ENCODE results near the gene SMNDC1. TPM values are rescaled to one million over a fixed set of nuclear protein-coding genes. Genes with fewer than 3 reads are reported as not detected.
A peak's percentile ranks its signal among the peaks of the same experiment; 100 is the strongest.

SMNDC1 gene
- total and polyA plus RNA-seq, 4 donors, result 14.2 to 35.5 (median 22.5) TPM

- H3K4me3 ChIP-seq (ENCODE audit: low read depth, low read length), result no peak overlapping the region
- H3K36me3 ChIP-seq (ENCODE audit: control insufficient read depth, insufficient read depth, low read length), result no peaks in the 10 kb centered on the region
- WGBS (ENCODE audit: insufficient coverage), result 83% methylated on average over 2 of the region's 4 CpGs
- no peak overlapping the region for H3K27ac ChIP-seq (ENCODE audit: low read depth, low read length)
- no peak for DNase-seq (ENCODE audit: low read depth in 4 of 6, low spot score in 6 of 6)
- H3K27me3 ChIP-seq (ENCODE audit: control insufficient read depth, insufficient read depth, low read length), result no peaks in the 10 kb centered on the region
- no peaks in the 10 kb centered on the region for H3K9me3 ChIP-seq (ENCODE audit: control insufficient read depth, insufficient read depth, low read length)
- no peaks in the 10 kb centered on the region for H3K4me1 ChIP-seq (ENCODE audit: control insufficient read depth, insufficient read depth, low read length)
Observed at GRCh38 chr10:110345286-110345685, 40.6 kb upstream of the SMNDC1 start.

GRCh38 chr10:110344622-110345021 is 39.9 kb upstream of the SMNDC1 start:
- Histone ChIP-seq H3K27me3 (ENCODE audit: control insufficient read depth, insufficient read depth, low read length) (no peaks in the 10 kb centered on the region), H3K9me3 (ENCODE audit: control insufficient read depth, insufficient read depth, low read length) (no peaks in the 10 kb centered on the region), H3K4me3 (ENCODE audit: low read depth, low read length) (no peak overlapping the region), H3K36me3 (ENCODE audit: control insufficient read depth, insufficient read depth, low read length) (no peaks in the 10 kb centered on the region), H3K27ac (ENCODE audit: low read depth, low read length) (no peak overlapping the region), H3K4me1 (ENCODE audit: control insufficient read depth, insufficient read depth, low read length) (no peaks in the 10 kb centered on the region)
- no peak for DNase-seq (ENCODE audit: low read depth in 4 of 6, low spot score in 6 of 6)
- WGBS (ENCODE audit: insufficient coverage), result no CpG with 5 or more reads among the region's 2 CpGs

GRCh38 chr10:110343947-110344346 is 39.2 kb upstream of the SMNDC1 start:
- H3K27ac ChIP-seq (ENCODE audit: low read depth, low read length), result no peak overlapping the region
- no peak overlapping the region for H3K4me3 ChIP-seq (ENCODE audit: low read depth, low read length)
- H3K36me3 ChIP-seq (ENCODE audit: control insufficient read depth, insufficient read depth, low read length), result no peaks in the 10 kb centered on the region
- 100% methylated on average over 4 of the region's 5 CpGs for whole genome bisulfite sequencing (ENCODE audit: insufficient coverage)
- H3K4me1 ChIP-seq (ENCODE audit: control insufficient read depth, insufficient read depth, low read length), result no peaks in the 10 kb centered on the region
- no peaks in the 10 kb centered on the region for H3K9me3 ChIP-seq (ENCODE audit: control insufficient read depth, insufficient read depth, low read length)
- no peaks in the 10 kb centered on the region for H3K27me3 ChIP-seq (ENCODE audit: control insufficient read depth, insufficient read depth, low read length)
- DNase-seq (ENCODE audit: low read depth in 4 of 6, low spot score in 6 of 6), result no peak

GRCh38 chr10:110340816-110341215 is 36.1 kb upstream of the SMNDC1 start:
- no peak overlapping the region for H3K4me3 ChIP-seq (ENCODE audit: low read depth, low read length)
- no peaks in the 10 kb centered on the region for H3K9me3 ChIP-seq (ENCODE audit: control insufficient read depth, insufficient read depth, low read length)
- no peak for DNase-seq (ENCODE audit: low read depth in 4 of 6, low spot score in 6 of 6)
- H3K4me1 ChIP-seq (ENCODE audit: control insufficient read depth, insufficient read depth, low read length), result no peaks in the 10 kb centered on the region
- H3K27ac ChIP-seq (ENCODE audit: low read depth, low read length), result no peak overlapping the region
- no peaks in the 10 kb centered on the region for H3K36me3 ChIP-seq (ENCODE audit: control insufficient read depth, insufficient read depth, low read length)
- 100% methylated on average over 1 of the region's 6 CpGs for WGBS (ENCODE audit: insufficient coverage)
- H3K27me3 ChIP-seq (ENCODE audit: control insufficient read depth, insufficient read depth, low read length), result no peaks in the 10 kb centered on the region

GRCh38 chr10:110340122-110340521 is 35.4 kb upstream of the SMNDC1 start:
- WGBS (ENCODE audit: insufficient coverage), result 93% methylated on average over 3 of the region's 4 CpGs
- Histone ChIP-seq H3K27me3 (ENCODE audit: control insufficient read depth, insufficient read depth, low read length) (no peaks in the 10 kb centered on the region), H3K4me1 (ENCODE audit: control insufficient read depth, insufficient read depth, low read length) (no peaks in the 10 kb centered on the region), H3K27ac (ENCODE audit: low read depth, low read length) (no peak overlapping the region), H3K36me3 (ENCODE audit: control insufficient read depth, insufficient read depth, low read length) (no peaks in the 10 kb centered on the region), H3K9me3 (ENCODE audit: control insufficient read depth, insufficient read depth, low read length) (no peaks in the 10 kb centered on the region), H3K4me3 (ENCODE audit: low read depth, low read length) (no peak overlapping the region)
- no peak for DNase-seq (ENCODE audit: low read depth in 4 of 6, low spot score in 6 of 6)

GRCh38 chr10:110337906-110338305 is 33.2 kb upstream of the SMNDC1 start:
- Histone ChIP-seq H3K4me1 (ENCODE audit: control insufficient read depth, insufficient read depth, low read length) (no peaks in the 10 kb centered on the region), H3K27ac (ENCODE audit: low read depth, low read length) (no peak overlapping the region), H3K36me3 (ENCODE audit: control insufficient read depth, insufficient read depth, low read length) (no peaks in the 10 kb centered on the region), H3K9me3 (ENCODE audit: control insufficient read depth, insufficient read depth, low read length) (no peaks in the 10 kb centered on the region), H3K27me3 (ENCODE audit: control insufficient read depth, insufficient read depth, low read length) (no peaks in the 10 kb centered on the region), H3K4me3 (ENCODE audit: low read depth, low read length) (no peak overlapping the region)
- no peak for DNase-seq (ENCODE audit: low read depth in 4 of 6, low spot score in 6 of 6)
- no CpG with 5 or more reads among the region's 3 CpGs for WGBS (ENCODE audit: insufficient coverage)

GRCh38 chr10:110337401-110337800 is 32.7 kb upstream of the SMNDC1 start:
- 82% methylated on average over 2 of the region's 4 CpGs for WGBS (ENCODE audit: insufficient coverage)
- H3K4me1 ChIP-seq (ENCODE audit: control insufficient read depth, insufficient read depth, low read length), result no peaks in the 10 kb centered on the region
- no peaks in the 10 kb centered on the region for H3K9me3 ChIP-seq (ENCODE audit: control insufficient read depth, insufficient read depth, low read length)
- no peak for DNase-seq (ENCODE audit: low read depth in 4 of 6, low spot score in 6 of 6)
- no peaks in the 10 kb centered on the region for H3K36me3 ChIP-seq (ENCODE audit: control insufficient read depth, insufficient read depth, low read length)
- no peak overlapping the region for H3K4me3 ChIP-seq (ENCODE audit: low read depth, low read length)
- H3K27me3 ChIP-seq (ENCODE audit: control insufficient read depth, insufficient read depth, low read length), result no peaks in the 10 kb centered on the region
- H3K27ac ChIP-seq (ENCODE audit: low read depth, low read length), result no peak overlapping the region

- 51% methylated on average over 7 of the region's 10 CpGs for WGBS (ENCODE audit: insufficient coverage)
- peak in 2 of 6 donors; percentile 62 to 65 for DNase-seq (ENCODE audit: low read depth in 4 of 6, low spot score in 6 of 6)
- H3K4me3 ChIP-seq (ENCODE audit: low read depth, low read length), result no peak overlapping the region
- no peaks in the 10 kb centered on the region for H3K4me1 ChIP-seq (ENCODE audit: control insufficient read depth, insufficient read depth, low read length)
- H3K27ac ChIP-seq (ENCODE audit: low read depth, low read length), result peak overlapping the region; percentile 25
- no peaks in the 10 kb centered on the region for H3K36me3 ChIP-seq (ENCODE audit: control insufficient read depth, insufficient read depth, low read length)
- H3K9me3 ChIP-seq (ENCODE audit: control insufficient read depth, insufficient read depth, low read length), result no peaks in the 10 kb centered on the region
- H3K27me3 ChIP-seq (ENCODE audit: control insufficient read depth, insufficient read depth, low read length), result no peaks in the 10 kb centered on the region
Observed at GRCh38 chr10:110336111-110336721, 31.5 kb upstream of the SMNDC1 start.

- DNase-seq (ENCODE audit: low read depth in 4 of 6, low spot score in 6 of 6), result no peak
- Histone ChIP-seq H3K4me3 (ENCODE audit: low read depth, low read length) (no peak overlapping the region), H3K27me3 (ENCODE audit: control insufficient read depth, insufficient read depth, low read length) (no peaks in the 10 kb centered on the region), H3K27ac (ENCODE audit: low read depth, low read length) (peak overlapping the region; percentile 25), H3K9me3 (ENCODE audit: control insufficient read depth, insufficient read depth, low read length) (peaks cover 3% of the 10 kb centered on the region), H3K4me1 (ENCODE audit: control insufficient read depth, insufficient read depth, low read length) (no peaks in the 10 kb centered on the region), H3K36me3 (ENCODE audit: control insufficient read depth, insufficient read depth, low read length) (no peaks in the 10 kb centered on the region)
- 0% methylated on average over 1 of the region's 7 CpGs for WGBS (ENCODE audit: insufficient coverage)
Observed at GRCh38 chr10:110335314-110336064, 30.8 kb upstream of the SMNDC1 start.

GRCh38 chr10:110334061-110334656 is 29.4 kb upstream of the SMNDC1 start:
- Histone ChIP-seq H3K27me3 (ENCODE audit: control insufficient read depth, insufficient read depth, low read length) (no peaks in the 10 kb centered on the region), H3K27ac (ENCODE audit: low read depth, low read length) (no peak overlapping the region), H3K4me1 (ENCODE audit: control insufficient read depth, insufficient read depth, low read length) (no peaks in the 10 kb centered on the region), H3K4me3 (ENCODE audit: low read depth, low read length) (no peak overlapping the region), H3K36me3 (ENCODE audit: control insufficient read depth, insufficient read depth, low read length) (no peaks in the 10 kb centered on the region), H3K9me3 (ENCODE audit: control insufficient read depth, insufficient read depth, low read length) (peaks cover 6% of the 10 kb centered on the region)
- 100% methylated on average over 1 of the region's 5 CpGs for WGBS (ENCODE audit: insufficient coverage)
- no peak for DNase-seq (ENCODE audit: low read depth in 4 of 6, low spot score in 6 of 6)
